IMR-90 (cell line): ENCODE data around the gene SEC14L6. TPM values are rescaled to one million over a fixed set of nuclear protein-coding genes. Genes with fewer than 3 reads are reported as not detected.

Experiments
- ATAC-seq: fragments of 200-7000 bp; cut with Tn5 transposase; 2 replicates; pipeline ENCODE4 v1.9.1; 2020; ENCODE audit warnings: low read depth, mild to moderate bottlenecking, moderate library complexity
- BruUV-seq: library from RNA; stranded (reverse); fragments of 400-500 nt; replicated peaks from 2 replicates; lab custom pipeline; 2021; lab: Mats Ljungman, UMichigan
- CTCF ChIA-PET: fragments of 300-600 bp; formaldehyde crosslinking; extraction: SDS; loops from one replicate; lab custom pipeline; 2021; ENCODE audit warnings: antibody characterized with exemption; lab: Yijun Ruan, JAX
- POLR2A ChIA-PET: fragments of 300-600 bp; sonication (Branson Sonifier 250); formaldehyde crosslinking; loops from one replicate; lab custom pipeline; 2022; ENCODE audit warnings: antibody characterized with exemption; ENCODE audit not compliant: unreplicated experiment; lab: Charles Lee
- DNase-seq: peaks from one replicate; pipeline ENCODE4 v3.0.0; 2013
- H2AFZ ChIP-seq: replicated peaks from 2 replicates; pipeline ENCODE3; 2013; ENCODE audit warnings: low read length, mild to moderate bottlenecking; ENCODE audit not compliant: poor library complexity
- H2AK5ac ChIP-seq: 2 replicates; pipeline ENCODE4 v1.6.1; 2013; ENCODE audit warnings: low read depth, low read length, inconsistent platforms
- H2AK9ac ChIP-seq: replicated peaks from 2 replicates; pipeline ENCODE3; 2013; ENCODE audit warnings: mild to moderate bottlenecking, low read depth, low read length, moderate library complexity; ENCODE audit not compliant: poor library complexity
- H2BK120ac ChIP-seq: 2 replicates; pipeline ENCODE4 v1.6.1; 2013; ENCODE audit warnings: low read depth, low read length, inconsistent platforms
- H2BK15ac ChIP-seq: 3 replicates; pipeline ENCODE4 v1.6.1; 2013; ENCODE audit warnings: low read depth, low read length, inconsistent platforms
- H2BK20ac ChIP-seq: 2 replicates; pipeline ENCODE4 v1.6.1; 2013; ENCODE audit warnings: low read depth, mild to moderate bottlenecking, inconsistent platforms, low read length, moderate library complexity
- H2BK5ac ChIP-seq: 2 replicates; pipeline ENCODE4 v1.6.1; 2013; ENCODE audit warnings: mild to moderate bottlenecking, low read depth, low read length, inconsistent platforms; ENCODE audit not compliant: poor library complexity, severe bottlenecking
- H3K14ac ChIP-seq: replicated peaks from 2 replicates; pipeline ENCODE4 v1.6.1; 2013; ENCODE audit warnings: low read depth, low read length, inconsistent platforms
- H3K18ac ChIP-seq: 2 replicates; pipeline ENCODE4 v1.6.1; 2013; ENCODE audit warnings: low read depth, low read length, control low read depth
- H3K23ac ChIP-seq: 2 replicates; pipeline ENCODE4 v1.6.1; 2013; ENCODE audit warnings: low read depth, low read length, inconsistent platforms
- H3K27ac ChIP-seq: 2 replicates; pipeline ENCODE4 v1.5.1; 2013; ENCODE audit warnings: mild to moderate bottlenecking, control low read depth, low read length; ENCODE audit not compliant: insufficient read depth
- H3K27me3 ChIP-seq: 2 replicates; pipeline ENCODE4 v1.6.1; 2013; ENCODE audit warnings: low read length; ENCODE audit not compliant: control insufficient read depth, insufficient read depth
- H3K36me3 ChIP-seq: 2 replicates; pipeline ENCODE4 v1.6.1; 2013; ENCODE audit warnings: low read length, mixed read lengths; ENCODE audit not compliant: control insufficient read depth, insufficient read depth
- H3K4ac ChIP-seq: 2 replicates; pipeline ENCODE4 v1.6.1; 2013; ENCODE audit warnings: low read depth, low read length, inconsistent platforms
- H3K4me1 ChIP-seq: 2 replicates; pipeline ENCODE4 v1.6.1; 2013; ENCODE audit warnings: low read length, mixed read lengths; ENCODE audit not compliant: control insufficient read depth, insufficient read depth
- H3K4me2 ChIP-seq: 2 replicates; pipeline ENCODE4 v1.6.1; 2013; ENCODE audit warnings: low read depth, mild to moderate bottlenecking, control low read depth, low read length, moderate library complexity
- H3K4me3 ChIP-seq: 2 replicates; pipeline ENCODE4 v1.5.1; 2013; ENCODE audit warnings: low read depth, mild to moderate bottlenecking, control low read depth, low read length, moderate library complexity; ENCODE audit not compliant: insufficient read depth
- H3K56ac ChIP-seq: 2 replicates; pipeline ENCODE4 v1.6.1; 2013; ENCODE audit warnings: low read length, inconsistent platforms; ENCODE audit not compliant: insufficient read depth; ENCODE audit errors: extremely low read depth
- H3K79me1 ChIP-seq, 2 experiments: 2 replicates each; pipeline ENCODE4 v1.6.1; 2013; ENCODE audit warnings: low read length in 2 of 2, inconsistent platforms in 1 of 2, low read depth in 1 of 2
- H3K9ac ChIP-seq: 2 replicates; pipeline ENCODE4 v1.6.1; 2013; ENCODE audit warnings: low read depth, low read length, control low read depth
- H3K9me1 ChIP-seq: 2 replicates; pipeline ENCODE4 v1.6.1; 2013; ENCODE audit warnings: low read length, inconsistent platforms; ENCODE audit not compliant: insufficient read depth
- H3K9me3 ChIP-seq: 2 replicates; pipeline ENCODE4 v1.6.1; 2013; ENCODE audit warnings: low read length; ENCODE audit not compliant: control insufficient read depth, insufficient read depth
- H4K20me1 ChIP-seq: 2 replicates; pipeline ENCODE4 v1.6.1; 2013; ENCODE audit warnings: low read length, inconsistent platforms; ENCODE audit not compliant: insufficient read depth
- H4K5ac ChIP-seq: 2 replicates; pipeline ENCODE4 v1.6.1; 2013; ENCODE audit warnings: mild to moderate bottlenecking, low read depth, low read length, control low read depth
- H4K8ac ChIP-seq, 2 experiments: 2 replicates each; pipeline ENCODE4 v1.6.1; 2013; ENCODE audit warnings: low read depth in 2 of 2, low read length in 2 of 2, control low read depth in 1 of 2, inconsistent platforms in 1 of 2
- H4K91ac ChIP-seq: 2 replicates; pipeline ENCODE4 v1.6.1; 2013; ENCODE audit warnings: low read depth, low read length, inconsistent platforms; ENCODE audit not compliant: insufficient read depth
- BHLHE40 ChIP-seq: fragments of 150-350 bp; IDR thresholded peaks from 2 replicates; pipeline ENCODE4 v1.6.1; 2016; ENCODE audit warnings: mild to moderate bottlenecking, low read depth, low read length
- CHD1 ChIP-seq: IDR thresholded peaks from 2 replicates; pipeline ENCODE4 v1.6.1; 2012; ENCODE audit warnings: low read depth, low read length, improper control_type of control experiment
- CTCF ChIP-seq: conservative IDR thresholded peaks from 2 replicates; pipeline ENCODE4 v1.5.1; 2012; ENCODE audit warnings: mild to moderate bottlenecking, low read depth, low read length, improper control_type of control experiment
- FOS ChIP-seq: fragments of 150-350 bp; IDR thresholded peaks from 2 replicates; pipeline ENCODE4 v1.6.1; 2016; ENCODE audit warnings: low read depth, low read length
- MAFK ChIP-seq: IDR thresholded peaks from 2 replicates; pipeline ENCODE4 v1.6.1; 2012; ENCODE audit warnings: low read depth, low read length, improper control_type of control experiment
- MAZ ChIP-seq: IDR thresholded peaks from 2 replicates; pipeline ENCODE4 v1.6.1; 2012; ENCODE audit warnings: low read depth, mild to moderate bottlenecking, low read length, improper control_type of control experiment, moderate library complexity, borderline replicate concordance
- NFE2L2 ChIP-seq: fragments of 150-350 bp; IDR thresholded peaks from 2 replicates; pipeline ENCODE4 v1.6.1; 2016; ENCODE audit warnings: low read depth, mild to moderate bottlenecking, low read length
- RAD21 ChIP-seq: IDR thresholded peaks from 2 replicates; pipeline ENCODE4 v1.6.1; 2012; ENCODE audit warnings: low read length, improper control_type of control experiment
- RCOR1 ChIP-seq: IDR thresholded peaks from 2 replicates; pipeline ENCODE4 v1.6.1; 2012; ENCODE audit warnings: mild to moderate bottlenecking, low read length, improper control_type of control experiment; ENCODE audit not compliant: insufficient replicate concordance
- RFX5 ChIP-seq: IDR thresholded peaks from 2 replicates; pipeline ENCODE4 v1.8.0; 2012; ENCODE audit warnings: low read depth, mild to moderate bottlenecking, low read length, moderate library complexity
- SMC3 ChIP-seq: fragments of 150-350 bp; IDR thresholded peaks from 2 replicates; pipeline ENCODE4 v1.6.1; 2016; ENCODE audit warnings: low read depth, mild to moderate bottlenecking, antibody characterized with exemption, low read length, moderate library complexity
- WGBS, 2 experiments: methylation state at CpG; one replicate each; pipeline versions ENCODE4 v1.1.5 to v1.1.7; 2013; ENCODE audit warnings: missing lambda C conversion rate in 2 of 2; ENCODE audit not compliant: insufficient read length in 1 of 2; ENCODE audit errors: extremely low coverage in 2 of 2; 5-methylcytosine and 5-hydroxymethylcytosine counted together
- dilution Hi-C: fragments of 300-500 bp; cut with HindIII; formaldehyde crosslinking; loops from one replicate; pipeline ENCODE4 v1.14.3; 2018; ENCODE audit warnings: low sequenced_read_pairs; ENCODE audit not compliant: unreplicated experiment
- in situ Hi-C: fragments of 300-500 bp; cut with MboI; formaldehyde crosslinking; loops from 3 replicates; pipeline ENCODE4 v1.14.3; 2019; ENCODE audit warnings: low sequenced_read_pairs, inconsistent platforms, mixed read lengths
- intact Hi-C: fragments of 100-400 bp; cut with micrococcal nuclease; formaldehyde crosslinking; loops from 2 replicates; pipeline ENCODE4 v1.10.0; 2022
- polyA plus RNA-seq, 3 experiments: library from polyadenylated mRNA; depleted of rRNA; stranded (reverse); fragments of >200 nt; gene quantifications; 2 replicates each; pipeline ENCODE4 v1.2.3, GENCODE V29; 2012; ENCODE audit warnings: low replicate concordance in 1 of 3
- total RNA-seq: library from RNA; depleted of rRNA; stranded (reverse); fragments of >200 nt; gene quantifications from 2 replicates; pipeline ENCODE4 v1.2.3, GENCODE V29; 2012
- TF ChIP-seq, protein P1 (sequence below): fragments of 150-350 bp; IDR thresholded peaks from 2 replicates; pipeline ENCODE4 v1.6.1; 2016; ENCODE audit warnings: low read depth, mild to moderate bottlenecking, low read length, moderate library complexity, borderline replicate concordance
- TF ChIP-seq, protein P2 (sequence below): fragments of 150-350 bp; IDR thresholded peaks from 2 replicates; pipeline ENCODE4 v1.6.1; 2017; ENCODE audit warnings: mild to moderate bottlenecking, antibody characterized with exemption, low read length, low read depth

SEC14L6 gene
- total and polyA plus RNA-seq, 2 of the 4 experiments (the other 2 are of a cell fraction) = 0.09 TPM; not detected in 1

DNA sequence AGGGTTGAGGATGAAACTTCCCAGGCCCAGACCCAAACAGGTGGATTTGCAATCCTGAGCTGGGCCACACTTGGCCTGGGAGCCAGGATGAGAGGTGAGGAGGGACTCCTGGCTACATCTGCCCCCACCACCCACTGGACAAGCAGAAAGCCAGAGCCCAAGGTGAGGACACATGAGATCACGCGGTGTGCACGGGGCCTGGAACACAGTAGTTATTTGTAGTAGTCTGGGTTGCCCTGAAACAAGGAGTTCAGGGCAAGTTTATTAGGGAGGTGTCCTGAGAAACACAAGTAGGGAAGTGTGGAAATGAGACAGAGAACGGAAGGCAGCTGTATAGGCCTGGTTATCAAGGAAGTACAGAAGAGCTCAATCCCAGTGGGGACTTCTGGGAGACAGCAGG lies 647 bp upstream of the SEC14L6 start:
- Histone ChIP-seq H3K4me2 (no peak overlapping the region), H2AFZ (no peak overlapping the region), H3K9ac (no peak overlapping the region), H2BK120ac (no peak overlapping the region), H3K23ac (no peak overlapping the region), H4K5ac (no peak overlapping the region), H4K8ac (no peak overlapping the region), H3K4ac (no peak overlapping the region), H4K20me1 (no peaks in the 10 kb centered on the region; the same call in 1 of the 2 replicates), H3K14ac (no peak overlapping the region), H4K91ac (no peak overlapping the region), H3K27me3 (peaks cover 58% of the 10 kb centered on the region), H2AK9ac (no peak overlapping the region), H3K36me3 (no peaks in the 10 kb centered on the region), H2BK5ac (no peak overlapping the region), H2BK15ac (no peak overlapping the region), H3K79me1 (no peaks in the 10 kb centered on the region), H3K4me1 (peaks cover 2% of the 10 kb centered on the region; the same call in 1 of the 2 replicates), H2BK20ac (no peak overlapping the region), H3K9me1 (no peaks in the 10 kb centered on the region), H3K27ac (no peak overlapping the region), H3K56ac (no peak overlapping the region), H3K18ac (no peak overlapping the region), H2AK5ac (no peak overlapping the region), H3K9me3 (no peaks in the 10 kb centered on the region), H3K4me3 (no peak overlapping the region)
- WGBS, 2 experiments = 50% methylated on average over 1 of the region's 4 CpGs; no CpG with 5 or more reads in 1 of the 2 experiments
- POLR2A ChIA-PET = no interaction called here
- dilution Hi-C loops (no loop called here), in situ Hi-C loops (no loop called here), intact Hi-C loops (no loop called here)
- TF ChIP-seq CHD1 = no peak
- no peak for TF ChIP-seq MAZ
- no peak for TF ChIP-seq BHLHE40
- TF ChIP-seq RFX5 = no peak
- no peak for TF ChIP-seq RAD21
- no peak for TF ChIP-seq MAFK
- TF ChIP-seq SMC3 = no peak
- no peak for TF ChIP-seq FOS
- TF ChIP-seq RCOR1 = no peak
- TF ChIP-seq NFE2L2 = no peak
- TF ChIP-seq, protein P1, sequence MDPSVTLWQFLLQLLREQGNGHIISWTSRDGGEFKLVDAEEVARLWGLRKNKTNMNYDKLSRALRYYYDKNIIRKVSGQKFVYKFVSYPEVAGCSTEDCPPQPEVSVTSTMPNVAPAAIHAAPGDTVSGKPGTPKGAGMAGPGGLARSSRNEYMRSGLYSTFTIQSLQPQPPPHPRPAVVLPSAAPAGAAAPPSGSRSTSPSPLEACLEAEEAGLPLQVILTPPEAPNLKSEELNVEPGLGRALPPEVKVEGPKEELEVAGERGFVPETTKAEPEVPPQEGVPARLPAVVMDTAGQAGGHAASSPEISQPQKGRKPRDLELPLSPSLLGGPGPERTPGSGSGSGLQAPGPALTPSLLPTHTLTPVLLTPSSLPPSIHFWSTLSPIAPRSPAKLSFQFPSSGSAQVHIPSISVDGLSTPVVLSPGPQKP = no peak
- TF ChIP-seq, protein P2, sequence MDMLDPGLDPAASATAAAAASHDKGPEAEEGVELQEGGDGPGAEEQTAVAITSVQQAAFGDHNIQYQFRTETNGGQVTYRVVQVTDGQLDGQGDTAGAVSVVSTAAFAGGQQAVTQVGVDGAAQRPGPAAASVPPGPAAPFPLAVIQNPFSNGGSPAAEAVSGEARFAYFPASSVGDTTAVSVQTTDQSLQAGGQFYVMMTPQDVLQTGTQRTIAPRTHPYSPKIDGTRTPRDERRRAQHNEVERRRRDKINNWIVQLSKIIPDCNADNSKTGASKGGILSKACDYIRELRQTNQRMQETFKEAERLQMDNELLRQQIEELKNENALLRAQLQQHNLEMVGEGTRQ = no peak
- no peak for TF ChIP-seq CTCF
- CTCF ChIA-PET = no interaction called here
- BruUV-seq = no TSS peak
- DNase-seq (no peak), ATAC-seq (no peak)
